Chondrocyte (in vitro differentiated cells): ENCODE results near the gene TMEM94. TPM values are rescaled to one million over a fixed set of nuclear protein-coding genes. Genes with fewer than 3 reads are reported as not detected.
A peak's percentile ranks its signal among the peaks of the same experiment; 100 is the strongest.
"Not testable (repeated sequence)": the region's sequence is repeated elsewhere in the genome, so short reads cannot be mapped to it uniquely, and the experiment has no call there.

ENCODE experiments used
- DNase-seq: peaks from one replicate; pipeline ENCODE4 v3.0.0; 2021; ENCODE audit warnings: mixed read lengths, low spot score
- H3K27ac Mint-ChIP-seq: one replicate; pipeline ENCODE4 v1.8.0; 2021; ENCODE audit warnings: mild to moderate bottlenecking, moderate library complexity, mixed read lengths; ENCODE audit not compliant: unreplicated experiment
- H3K27me3 Mint-ChIP-seq: 2 replicates; pipeline ENCODE4 v1.8.0; 2021; ENCODE audit warnings: low read depth, mixed read lengths
- H3K36me3 Mint-ChIP-seq: 2 replicates; pipeline ENCODE4 v1.8.0; 2021; ENCODE audit warnings: low read depth, mixed read lengths
- H3K4me1 Mint-ChIP-seq: 2 replicates; pipeline ENCODE4 v1.8.0; 2021; ENCODE audit warnings: low read depth, mild to moderate bottlenecking, mixed read lengths
- H3K4me3 Mint-ChIP-seq: one replicate; pipeline ENCODE4 v1.8.0; 2021; ENCODE audit warnings: mild to moderate bottlenecking, moderate library complexity, mixed read lengths; ENCODE audit not compliant: unreplicated experiment
- H3K9me3 Mint-ChIP-seq: 2 replicates; pipeline ENCODE4 v1.8.0; 2021; ENCODE audit warnings: low read depth, mixed read lengths
- CTCF ChIP-seq: fragments of 200-600 bp; sonication (generic); IDR thresholded peaks from 2 replicates; pipeline ENCODE4 v1.5.0; 2021; ENCODE audit warnings: antibody characterized with exemption, mild to moderate bottlenecking, moderate library complexity
- total RNA-seq: library from RNA; stranded (reverse); gene quantifications from 3 replicates; pipeline ENCODE4 v1.2.1, GENCODE V29; 2021

The TMEM94 gene
- total RNA-seq, 1 donor from 2014 or later = 45.6 TPM

- Mint-ChIP-seq H3K36me3 (peaks cover 4% of the 10 kb centered on the region), H3K4me3 (no peak overlapping the region), H3K27ac (no peak overlapping the region), H3K9me3 (no peaks in the 10 kb centered on the region), H3K4me1 (peaks cover 21% of the 10 kb centered on the region), H3K27me3 (no peaks in the 10 kb centered on the region)
- no peak for TF ChIP-seq CTCF
- no peak for DNase-seq
Measured at GRCh38 chr17:75518201-75518600, 61.8 kb downstream of the TMEM94 start.

DNA sequence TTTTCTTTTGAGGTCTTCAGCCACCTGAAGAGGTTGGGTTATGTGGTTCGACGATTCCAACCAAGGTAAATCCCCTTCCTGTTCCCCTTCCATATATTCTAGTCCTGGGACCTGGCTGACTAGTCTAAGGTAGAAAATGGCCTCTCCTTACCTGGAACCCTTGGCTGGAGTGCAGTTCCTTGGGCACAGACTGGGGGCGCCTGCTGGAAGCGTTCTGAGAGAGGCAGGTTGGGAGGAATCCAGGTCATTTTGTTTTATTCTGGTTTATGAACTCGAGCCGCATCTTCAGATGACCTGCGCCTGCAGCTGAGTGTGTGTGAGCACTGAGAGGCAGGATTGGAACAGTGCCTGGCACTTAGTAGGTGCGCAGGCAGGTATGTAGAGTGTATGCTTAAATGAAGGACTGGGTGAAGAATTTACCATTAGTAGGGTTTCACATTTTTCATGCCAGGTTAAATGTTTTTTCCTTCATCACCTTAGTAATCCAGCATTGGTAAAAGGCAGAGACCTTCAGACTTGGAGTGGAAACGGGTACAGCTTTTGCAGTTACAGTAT, 62.6 kb downstream of the TMEM94 start:
- DNase-seq = no peak
- no peak overlapping the region for H3K27ac Mint-ChIP-seq
- peaks cover 12% of the 10 kb centered on the region for H3K4me1 Mint-ChIP-seq
- TF ChIP-seq CTCF = no peak
- no peak overlapping the region for H3K4me3 Mint-ChIP-seq
- peaks cover 4% of the 10 kb centered on the region for H3K36me3 Mint-ChIP-seq
- H3K27me3 Mint-ChIP-seq = no peaks in the 10 kb centered on the region
- no peaks in the 10 kb centered on the region for H3K9me3 Mint-ChIP-seq

- H3K27me3 Mint-ChIP-seq, H3K27ac Mint-ChIP-seq, H3K4me1 Mint-ChIP-seq, DNase-seq, H3K36me3 Mint-ChIP-seq, H3K4me3 Mint-ChIP-seq, H3K9me3 Mint-ChIP-seq: not testable (repeated sequence)
Measured at GRCh38 chr17:75520413-75520812, 64.0 kb downstream of the TMEM94 start.

DNA sequence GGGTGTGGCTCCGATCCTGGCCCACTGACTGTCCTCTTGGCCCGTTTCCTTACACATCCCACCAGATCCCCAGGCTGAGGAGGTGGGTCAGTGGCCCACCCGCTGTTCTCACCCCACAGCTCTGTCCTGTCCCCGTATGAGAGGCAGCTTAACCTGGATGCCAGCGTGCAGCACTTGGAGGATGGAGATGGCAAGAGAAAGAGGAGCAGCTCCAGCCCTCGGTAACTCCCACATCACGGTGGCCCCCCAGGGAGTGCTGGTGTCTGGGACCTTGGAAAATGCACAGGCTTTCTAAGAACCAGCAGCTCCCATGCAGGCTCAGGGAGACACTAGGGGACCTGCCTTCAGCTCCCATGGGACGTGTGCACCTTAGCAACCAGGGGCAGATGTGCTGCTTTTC, 64.9 kb downstream of the TMEM94 start:
- Mint-ChIP-seq H3K4me3 (no peak overlapping the region), H3K9me3 (no peaks in the 10 kb centered on the region), H3K4me1 (peaks cover 12% of the 10 kb centered on the region), H3K27ac (no peak overlapping the region), H3K27me3 (peaks cover under 1% of the 10 kb centered on the region), H3K36me3 (peaks cover 4% of the 10 kb centered on the region)
- TF ChIP-seq CTCF = no peak
- DNase-seq = no peak

- no peak for TF ChIP-seq CTCF
- peaks cover 2% of the 10 kb centered on the region for H3K27me3 Mint-ChIP-seq
- peak; percentile 88 for DNase-seq
- H3K27ac Mint-ChIP-seq = no peak overlapping the region
- H3K4me3 Mint-ChIP-seq = no peak overlapping the region
- H3K36me3 Mint-ChIP-seq = peaks cover 4% of the 10 kb centered on the region
- peaks cover 13% of the 10 kb centered on the region for H3K4me1 Mint-ChIP-seq
- no peaks in the 10 kb centered on the region for H3K9me3 Mint-ChIP-seq
Measured at GRCh38 chr17:75521951-75522727, 65.7 kb downstream of the TMEM94 start.

DNA sequence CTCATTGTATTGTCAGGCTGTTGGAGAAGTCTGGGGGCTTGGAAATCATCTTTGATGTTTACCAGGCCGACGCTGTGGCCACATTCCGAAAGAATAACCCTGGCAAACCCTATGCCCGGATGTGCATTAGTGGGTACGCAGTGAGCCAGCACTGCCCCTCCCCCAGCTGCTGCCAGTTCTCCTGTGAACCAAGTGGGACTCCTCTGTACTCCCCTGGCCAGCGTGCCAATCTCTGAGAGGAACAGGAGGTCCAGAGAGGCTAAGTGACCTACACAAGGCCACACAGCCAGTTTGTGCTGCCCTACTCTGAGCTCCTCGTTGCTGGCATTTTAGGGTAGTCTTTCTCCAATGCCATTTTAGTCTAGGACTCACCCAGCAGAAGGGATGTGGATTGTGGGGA, 67.2 kb downstream of the TMEM94 start:
- no peak overlapping the region for H3K4me3 Mint-ChIP-seq
- DNase-seq = no peak
- H3K9me3 Mint-ChIP-seq = no peaks in the 10 kb centered on the region
- no peak overlapping the region for H3K27ac Mint-ChIP-seq
- no peak for TF ChIP-seq CTCF
- peaks cover 4% of the 10 kb centered on the region for H3K4me1 Mint-ChIP-seq
- H3K27me3 Mint-ChIP-seq = peaks cover 2% of the 10 kb centered on the region
- H3K36me3 Mint-ChIP-seq = peaks cover 2% of the 10 kb centered on the region
